COLO668 (cell line): Measurements from ENCODE around the gene DLGAP5.

Experiments
- DNase-seq: peaks from one replicate; lab custom pipeline; 2025; ENCODE audit not compliant: unreplicated experiment; lab: John Stamatoyannopoulos, UW

DLGAP5 gene, protein sequence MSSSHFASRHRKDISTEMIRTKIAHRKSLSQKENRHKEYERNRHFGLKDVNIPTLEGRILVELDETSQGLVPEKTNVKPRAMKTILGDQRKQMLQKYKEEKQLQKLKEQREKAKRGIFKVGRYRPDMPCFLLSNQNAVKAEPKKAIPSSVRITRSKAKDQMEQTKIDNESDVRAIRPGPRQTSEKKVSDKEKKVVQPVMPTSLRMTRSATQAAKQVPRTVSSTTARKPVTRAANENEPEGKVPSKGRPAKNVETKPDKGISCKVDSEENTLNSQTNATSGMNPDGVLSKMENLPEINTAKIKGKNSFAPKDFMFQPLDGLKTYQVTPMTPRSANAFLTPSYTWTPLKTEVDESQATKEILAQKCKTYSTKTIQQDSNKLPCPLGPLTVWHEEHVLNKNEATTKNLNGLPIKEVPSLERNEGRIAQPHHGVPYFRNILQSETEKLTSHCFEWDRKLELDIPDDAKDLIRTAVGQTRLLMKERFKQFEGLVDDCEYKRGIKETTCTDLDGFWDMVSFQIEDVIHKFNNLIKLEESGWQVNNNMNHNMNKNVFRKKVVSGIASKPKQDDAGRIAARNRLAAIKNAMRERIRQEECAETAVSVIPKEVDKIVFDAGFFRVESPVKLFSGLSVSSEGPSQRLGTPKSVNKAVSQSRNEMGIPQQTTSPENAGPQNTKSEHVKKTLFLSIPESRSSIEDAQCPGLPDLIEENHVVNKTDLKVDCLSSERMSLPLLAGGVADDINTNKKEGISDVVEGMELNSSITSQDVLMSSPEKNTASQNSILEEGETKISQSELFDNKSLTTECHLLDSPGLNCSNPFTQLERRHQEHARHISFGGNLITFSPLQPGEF

DNA sequence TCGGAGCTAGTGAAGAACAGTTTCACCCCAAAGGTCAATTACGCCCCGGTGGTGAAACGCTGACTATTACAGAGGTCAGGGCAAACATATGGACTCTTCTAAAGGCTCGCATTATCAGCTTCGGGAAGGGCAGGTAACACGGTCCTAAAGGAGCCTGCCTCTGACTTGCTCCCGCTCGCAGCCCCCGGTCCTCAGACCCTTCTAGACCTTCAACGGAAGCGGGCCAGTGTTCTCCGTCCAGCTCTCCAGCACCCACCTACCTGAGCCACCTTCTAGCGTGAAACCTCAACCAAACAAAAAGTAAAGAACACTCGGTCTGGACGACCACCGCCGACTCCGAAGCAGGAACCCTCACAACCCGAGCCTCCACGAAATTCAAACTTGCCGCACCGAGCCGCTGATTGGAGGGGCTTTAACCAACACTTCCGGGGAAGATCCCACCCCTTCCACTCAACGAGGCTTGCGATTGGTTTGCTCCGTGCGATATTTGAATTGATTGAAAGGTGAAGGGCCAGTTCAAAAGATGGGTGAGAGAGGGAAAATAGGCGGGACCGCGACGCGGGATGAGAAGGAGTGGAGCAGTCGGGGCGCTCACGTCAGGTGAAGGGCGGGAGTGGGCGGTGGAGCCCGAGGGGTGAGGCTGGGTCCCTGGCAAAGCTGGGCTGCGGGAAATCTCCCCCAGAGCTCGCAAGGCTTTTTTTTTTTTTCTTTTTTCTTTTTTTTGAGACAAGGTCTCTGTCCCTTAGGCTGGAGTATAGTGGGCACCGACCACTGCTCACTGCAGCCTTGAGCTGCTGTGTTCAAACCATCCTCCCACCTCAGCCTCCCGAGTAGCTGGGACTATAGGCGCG lies at the start of gene DLGAP5:
TSS of gene DLGAP5 (minus strand) at position 383 of the 851 bp plus-strand sequence. CDS start 2,406 bp downstream, outside the sequence.
- DNase-seq = peak; percentile 97

DNA sequence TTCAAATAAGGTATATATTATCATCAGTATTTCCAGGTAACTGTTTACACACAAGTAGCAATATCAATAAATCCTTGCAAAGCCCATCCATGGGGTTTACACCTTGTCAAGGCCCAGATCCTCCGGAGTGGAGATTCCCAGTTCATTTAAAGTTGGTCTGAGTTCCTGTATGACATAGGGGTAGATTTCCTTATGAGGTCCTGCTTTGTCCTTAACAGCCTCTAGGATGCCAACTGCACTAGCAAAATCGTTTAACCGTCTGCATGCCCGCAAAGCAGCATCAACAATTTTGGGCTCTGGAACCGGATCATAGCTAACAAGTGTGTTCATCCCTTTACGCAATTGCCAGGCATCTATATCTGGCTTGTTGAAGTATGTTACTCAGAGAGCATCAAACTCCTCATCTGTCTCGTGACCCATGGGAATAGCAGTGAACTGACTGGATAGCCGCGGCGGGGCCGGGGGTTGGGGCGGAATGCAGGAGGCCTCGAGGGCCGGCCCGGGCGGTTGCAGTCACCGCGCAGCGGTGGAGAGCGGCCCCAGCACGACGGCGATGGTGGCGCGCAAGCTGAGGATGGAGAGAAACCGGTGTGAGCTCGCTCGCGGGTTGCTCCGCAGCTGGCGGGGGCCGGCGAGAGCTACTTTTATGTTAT lies 49.3 kb upstream of the DLGAP5 start:
- no peak for DNase-seq

DNA sequence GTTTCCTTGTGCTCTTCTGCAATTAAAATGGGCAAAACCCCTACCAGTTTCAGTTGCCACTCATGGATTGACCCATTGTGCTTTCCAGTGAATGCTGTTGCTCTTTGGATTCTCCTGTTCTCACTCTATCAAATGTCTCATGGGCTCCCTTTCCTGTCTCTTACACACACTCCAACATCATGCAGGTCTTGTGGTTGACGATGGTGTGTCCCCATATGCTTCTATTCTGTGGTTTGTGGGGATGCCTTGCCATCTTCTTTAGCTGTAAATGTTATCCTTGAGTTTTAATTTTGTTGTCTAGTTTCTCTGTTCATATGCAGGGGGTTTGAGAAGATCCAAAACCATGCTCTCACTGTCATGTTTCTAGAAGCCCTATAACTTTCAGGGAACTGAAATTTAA lies 47.9 kb upstream of the DLGAP5 start:
- DNase-seq = no peak

DNA sequence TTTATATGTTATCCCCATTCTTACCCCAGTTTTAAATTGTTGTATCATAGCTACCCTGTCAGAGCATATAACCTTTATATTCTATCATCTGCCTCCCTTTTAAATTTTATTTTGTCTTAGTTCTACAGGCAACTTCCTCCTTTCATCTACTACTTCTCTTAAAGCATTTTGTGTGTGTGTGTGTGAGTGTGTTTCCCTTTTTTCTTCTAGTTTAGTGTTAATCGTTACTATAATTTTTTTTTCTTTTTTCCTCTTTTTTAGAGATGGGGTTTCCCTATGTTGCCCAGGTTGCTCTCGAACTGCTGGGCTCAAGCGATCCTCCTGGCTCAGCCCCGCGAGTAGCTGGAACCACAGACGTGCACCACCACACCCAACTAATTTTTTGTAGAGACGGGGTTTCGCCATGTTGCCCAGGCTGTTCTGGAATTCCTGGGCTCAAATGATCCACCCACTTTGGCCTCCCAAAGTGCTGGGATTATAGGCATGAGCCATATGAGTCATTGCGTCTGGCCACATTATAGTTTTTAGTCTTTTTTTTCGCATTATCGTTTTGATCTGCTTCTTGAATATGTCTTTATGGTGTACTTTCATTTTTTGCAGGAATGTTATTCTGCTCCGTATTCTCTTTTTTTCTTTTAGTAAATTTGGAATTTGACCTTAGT lies 46.8 kb upstream of the DLGAP5 start:
- DNase-seq = no peak

DNA sequence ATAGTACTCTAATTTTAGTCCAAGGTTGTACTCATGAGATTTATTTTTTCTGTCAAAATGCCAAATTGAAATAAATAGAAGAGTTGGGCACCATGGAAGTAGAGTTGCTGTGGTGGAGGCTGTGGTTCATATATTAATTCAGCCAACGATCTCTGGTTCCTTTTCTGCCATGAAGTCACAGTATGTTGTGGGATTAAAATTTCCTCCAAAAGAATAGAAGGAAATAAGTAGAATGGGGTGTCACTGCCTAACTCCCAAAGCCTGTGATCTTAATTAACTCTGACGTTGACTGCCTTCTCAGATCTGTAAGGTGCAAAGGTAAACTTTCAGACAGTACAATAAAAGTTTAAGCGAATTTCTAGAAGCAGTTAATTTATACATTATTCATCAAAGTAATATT lies 42.2 kb upstream of the DLGAP5 start:
- no peak for DNase-seq

DNA sequence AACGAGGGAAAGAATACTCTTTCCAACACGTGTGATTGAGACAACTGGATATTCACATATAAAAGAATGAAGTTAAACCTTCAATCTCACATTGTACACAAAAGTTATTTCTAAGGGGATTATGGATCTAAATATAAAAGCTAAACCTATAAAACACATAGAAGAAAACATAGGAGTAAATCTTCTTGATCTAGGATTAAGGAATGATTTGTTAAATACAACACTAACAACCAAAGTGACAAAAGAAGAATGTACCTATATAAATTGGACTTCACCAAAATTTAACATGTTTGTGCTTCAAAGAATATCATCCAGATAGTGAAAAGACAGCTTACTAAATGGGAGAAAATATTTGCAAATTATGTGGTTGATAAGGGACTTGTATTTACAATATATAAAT lies 36.9 kb upstream of the DLGAP5 start:
- no peak for DNase-seq

DNA sequence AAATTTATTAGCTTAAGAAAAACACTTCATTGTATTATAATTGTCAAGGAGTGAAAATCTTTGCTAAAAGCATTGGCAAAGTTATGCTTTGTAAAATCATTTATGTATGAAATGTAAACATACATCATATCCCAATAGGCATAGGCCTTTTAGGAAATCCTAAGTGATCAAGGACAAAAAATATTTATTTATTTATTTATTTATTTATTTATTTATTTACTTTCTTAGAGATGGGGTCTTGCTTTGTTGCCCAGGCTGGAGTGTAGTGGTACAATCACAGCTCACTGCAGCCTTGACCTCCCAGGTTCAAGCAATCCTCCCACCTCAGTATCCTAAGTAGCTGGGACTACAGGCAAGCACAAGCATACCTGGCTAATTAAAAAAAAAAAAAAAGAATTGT lies 32.0 kb upstream of the DLGAP5 start:
- DNase-seq = no peak

DNA sequence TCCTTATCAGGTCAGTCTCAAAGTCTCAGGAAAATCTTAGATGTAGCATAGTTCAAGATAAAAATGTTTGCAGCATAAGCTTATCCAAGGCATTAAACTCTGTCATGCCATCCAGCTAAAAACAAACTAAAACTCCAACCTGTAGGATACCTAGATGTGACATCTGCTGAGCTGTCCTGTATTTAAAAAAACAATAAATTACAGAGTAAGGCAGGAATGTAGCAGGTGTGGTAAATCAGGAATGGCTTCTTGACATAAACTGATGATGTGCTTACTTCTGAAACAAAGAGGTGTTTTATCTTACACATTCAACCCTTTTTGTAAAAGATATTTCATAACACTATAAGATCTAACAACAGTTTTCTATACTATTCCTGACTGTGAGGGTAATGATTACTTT lies 30.6 kb upstream of the DLGAP5 start:
- DNase-seq = no peak

DNA sequence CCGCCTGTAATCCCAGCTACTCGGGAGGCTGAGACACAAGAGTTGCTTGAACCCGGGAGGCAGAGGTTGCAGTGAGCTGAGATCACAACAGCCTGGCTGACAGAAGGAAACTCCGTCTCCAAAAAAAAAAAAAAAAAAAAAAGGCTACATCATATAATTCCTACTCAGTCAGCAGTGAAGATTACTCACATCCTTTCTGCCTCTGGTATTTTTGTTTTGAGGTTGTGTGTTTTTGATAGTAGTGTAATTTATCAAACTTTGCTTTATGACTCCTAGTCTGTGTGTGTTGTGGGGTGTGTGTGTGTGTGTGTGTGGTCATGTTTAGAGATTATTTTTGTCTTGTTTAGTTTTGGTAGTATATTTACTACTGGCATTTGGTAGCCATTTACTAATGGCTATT lies 29.8 kb upstream of the DLGAP5 start:
- no peak for DNase-seq

DNA sequence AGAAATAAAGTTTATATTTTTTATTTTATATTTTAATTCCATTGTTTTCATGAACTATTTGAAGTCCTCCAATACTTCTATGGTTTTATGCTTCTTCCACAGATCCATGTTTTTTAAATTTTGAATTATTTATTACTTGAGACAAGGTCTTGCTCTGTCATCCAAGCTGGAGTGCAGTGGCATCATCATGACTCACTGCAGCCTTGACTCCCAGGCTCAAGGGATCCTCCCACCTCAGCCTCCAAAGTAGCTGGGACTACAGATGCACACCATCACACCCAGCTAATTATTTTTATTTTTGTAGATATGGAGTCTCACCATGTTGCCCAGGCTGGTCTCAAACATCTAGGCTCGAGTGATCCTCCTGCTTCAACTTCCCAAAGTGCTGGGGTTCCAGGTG lies 28.8 kb upstream of the DLGAP5 start:
- DNase-seq = no peak

DNA sequence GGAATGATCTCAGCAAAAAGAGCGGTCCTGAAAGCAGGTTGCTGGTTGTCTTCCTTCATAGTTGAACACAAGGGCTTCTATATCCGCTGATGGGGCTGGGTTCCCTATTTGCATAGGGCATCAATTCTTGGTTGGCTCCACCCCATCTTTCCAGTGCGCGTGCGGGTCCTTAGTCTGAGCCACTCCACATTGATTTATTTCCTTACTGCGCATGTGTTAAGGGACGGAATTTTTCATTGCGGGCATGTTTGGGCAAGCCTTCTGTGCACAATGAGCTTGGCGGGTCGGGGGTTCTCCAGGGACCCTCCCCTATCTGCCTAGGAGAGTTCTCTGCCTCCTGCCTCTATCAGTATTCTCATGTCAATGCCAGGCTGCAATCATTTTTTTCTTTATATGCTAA lies 21.2 kb upstream of the DLGAP5 start:
- no peak for DNase-seq

DNA sequence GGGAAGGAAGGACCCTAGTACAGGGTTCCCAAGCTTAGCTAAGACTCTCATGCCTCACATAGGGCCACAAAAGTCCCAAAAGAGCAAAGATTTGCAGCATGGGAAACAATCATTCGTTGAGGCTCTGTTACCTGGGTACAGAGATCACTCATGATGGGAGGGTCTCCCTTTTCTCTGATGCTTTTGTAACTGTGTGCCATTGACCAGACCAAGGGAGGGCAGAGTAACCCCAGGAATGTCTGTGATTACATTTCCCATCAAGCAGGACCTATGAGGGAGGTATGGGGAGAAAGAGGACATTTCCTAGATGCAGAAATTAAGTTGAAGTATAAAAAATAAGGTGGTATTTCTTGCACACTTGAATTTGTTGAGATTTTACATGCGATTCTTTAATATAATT lies 16.4 kb upstream of the DLGAP5 start:
- DNase-seq = no peak

DNA sequence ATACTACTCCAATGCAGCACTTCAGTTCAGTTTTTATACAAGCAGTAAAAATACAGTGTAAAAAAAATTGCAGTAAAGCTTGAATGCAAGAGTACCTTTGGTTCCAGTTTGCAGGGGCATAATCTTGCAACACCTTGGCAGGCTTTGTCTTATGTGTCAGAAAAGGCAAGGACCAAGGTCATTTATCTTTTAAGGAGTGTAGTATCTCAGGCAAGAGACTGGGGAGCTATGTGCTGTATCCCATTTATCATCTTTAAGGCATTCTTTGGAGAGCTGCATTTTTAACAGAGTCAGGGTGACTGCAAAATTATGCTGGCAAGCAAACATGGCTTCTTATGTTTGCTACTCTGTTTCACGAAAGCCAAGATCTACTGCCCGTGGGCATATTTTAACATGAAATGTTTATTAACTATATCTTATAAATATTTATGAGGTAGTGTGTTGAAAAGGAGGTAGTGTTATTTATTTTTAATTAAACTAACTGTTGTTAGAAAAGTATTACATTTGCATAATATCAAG lies 14.8 kb upstream of the DLGAP5 start:
- no peak for DNase-seq

DNA sequence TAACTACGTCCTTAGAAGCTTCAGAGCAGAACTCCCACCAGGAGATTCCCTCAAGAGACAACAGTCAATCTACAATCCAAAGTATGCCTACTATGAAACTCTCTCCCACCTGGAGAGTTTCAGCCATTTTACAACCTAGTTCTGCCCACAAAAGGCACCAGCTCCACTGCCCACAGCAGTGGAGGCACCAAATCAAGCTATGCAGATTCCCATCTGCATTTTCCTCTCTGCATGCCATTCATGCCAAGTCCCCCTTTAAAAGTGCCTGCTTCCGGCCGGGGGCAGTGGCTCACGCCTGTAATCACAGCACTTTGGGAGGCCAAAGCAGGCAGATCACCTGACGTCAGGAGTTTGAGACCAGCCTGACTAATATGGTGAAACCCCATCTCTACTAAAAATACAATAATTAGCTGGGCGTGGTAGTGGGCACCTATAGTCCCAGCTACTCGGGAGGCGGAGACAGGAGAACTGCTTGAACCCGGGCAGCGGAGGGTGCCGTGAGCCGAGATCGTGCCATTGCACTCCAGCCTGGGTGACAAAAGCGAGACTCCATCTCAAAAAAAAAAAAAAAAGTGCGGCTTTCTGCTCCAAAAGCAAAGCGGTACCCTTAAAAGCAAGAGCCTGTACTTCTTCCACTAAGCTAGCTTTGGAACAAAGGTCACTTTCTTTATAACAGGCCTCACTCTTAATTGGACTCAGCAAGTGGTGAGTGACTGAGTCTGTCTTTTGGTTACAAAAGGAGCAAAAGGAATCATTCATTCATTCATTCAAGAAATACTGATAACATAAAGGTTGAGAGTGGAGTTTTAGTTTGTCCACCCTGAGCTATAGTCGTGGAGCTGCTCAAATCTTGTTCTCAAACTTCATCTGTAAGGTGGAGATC lies 10.1 kb upstream of the DLGAP5 start:
- no peak for DNase-seq

DNA sequence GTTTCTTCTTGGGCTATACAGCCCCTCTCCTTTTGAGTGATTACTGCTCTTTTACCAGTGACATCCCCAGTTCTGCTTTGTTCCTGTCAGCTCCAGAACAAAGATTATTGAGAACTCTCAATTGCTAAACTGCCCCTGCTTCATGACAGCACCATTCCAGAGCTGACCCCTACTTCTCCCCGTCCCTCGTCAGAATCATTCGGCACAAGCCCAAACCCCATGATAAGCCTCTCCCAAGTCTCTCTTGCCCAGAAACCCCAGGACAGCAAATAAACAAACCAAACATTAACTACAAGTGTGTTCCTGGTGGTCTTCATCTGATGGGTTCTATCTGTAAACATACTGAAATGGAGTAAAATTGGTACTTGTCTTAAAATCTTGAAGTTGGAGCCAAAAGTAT lies 9.3 kb upstream of the DLGAP5 start:
- no peak for DNase-seq

DNA sequence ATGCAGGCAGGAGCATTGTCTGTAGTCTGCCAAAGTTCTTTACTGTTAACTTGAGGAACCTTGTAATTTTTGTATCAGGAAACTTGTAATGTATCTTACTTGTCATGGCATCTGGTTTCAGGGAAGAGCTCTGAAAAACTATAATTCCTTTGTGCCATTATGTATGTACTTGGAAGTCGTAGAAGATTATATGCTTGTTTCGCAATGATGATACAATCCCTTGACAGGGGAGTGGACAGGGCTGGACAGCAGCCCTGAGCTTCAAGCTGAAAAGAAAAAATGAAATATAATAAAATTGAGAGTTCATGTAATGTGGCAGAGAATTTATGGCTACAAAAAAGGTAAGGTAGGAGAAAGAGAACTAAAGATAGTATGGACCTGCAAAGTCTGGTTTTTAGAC lies 7.4 kb upstream of the DLGAP5 start:
- DNase-seq = no peak

DNA sequence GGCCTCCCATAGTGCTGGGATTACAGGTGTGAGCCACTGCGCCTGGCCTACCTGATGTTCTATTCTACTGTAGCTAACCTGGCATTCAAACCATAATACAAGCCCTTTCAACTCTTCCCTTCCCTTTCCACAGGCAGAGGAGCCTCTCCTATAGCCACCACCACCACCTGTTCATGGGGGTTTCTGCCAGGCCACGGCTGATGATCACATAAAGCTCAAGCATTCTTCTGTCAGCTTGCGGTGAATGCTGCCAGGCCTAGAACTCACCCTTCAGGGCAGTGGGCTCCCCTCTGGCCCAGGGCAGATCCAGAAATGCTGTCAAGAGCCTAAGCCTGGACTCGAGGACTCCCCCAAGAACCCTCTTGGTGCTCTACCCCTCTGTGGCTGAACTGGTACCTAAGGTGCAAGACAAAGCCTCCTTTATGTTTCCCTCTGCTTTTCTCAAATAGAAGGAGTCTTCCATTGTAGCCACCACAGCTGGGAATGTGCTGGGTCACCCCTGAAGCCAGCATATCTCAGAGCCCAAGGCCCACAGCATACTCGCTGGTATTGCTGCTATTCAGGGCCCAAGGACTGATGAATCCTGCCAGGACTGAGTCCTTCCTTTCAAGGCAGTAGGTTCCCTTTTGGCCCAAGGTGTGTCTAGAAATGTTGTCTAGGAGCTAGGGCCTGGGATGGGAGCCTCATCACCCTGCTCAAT lies 3.4 kb upstream of the DLGAP5 start:
- DNase-seq = no peak

DNA sequence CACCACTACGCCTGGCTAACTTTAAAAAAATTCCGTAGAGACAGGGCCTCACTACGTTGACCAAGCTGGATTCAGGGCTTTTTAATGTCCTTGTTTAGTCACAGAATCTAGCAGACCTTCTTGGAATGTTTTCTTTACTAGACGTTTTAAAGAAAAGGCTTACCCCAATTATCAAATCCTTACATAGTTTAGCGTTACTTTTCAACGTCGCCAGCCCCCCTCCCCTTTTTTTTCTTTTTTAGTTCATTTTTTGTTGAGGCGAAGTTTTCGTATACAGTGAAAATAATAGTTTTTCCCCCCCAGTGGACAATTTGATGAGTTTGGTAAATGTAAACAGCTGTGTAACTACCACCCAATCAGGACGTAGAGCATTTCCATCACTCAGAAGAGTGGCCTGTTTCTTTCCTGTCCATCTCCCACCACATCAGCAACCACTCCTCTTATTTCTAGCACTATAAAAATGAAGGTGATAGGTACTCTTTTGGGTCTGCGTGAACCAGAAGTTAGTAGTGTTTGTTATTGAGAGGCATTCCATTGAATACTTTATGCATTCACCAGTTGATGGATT lies 753 bp upstream of the DLGAP5 start:
- no peak for DNase-seq
